ENCODE data around the gene PDIA4.

DNA sequence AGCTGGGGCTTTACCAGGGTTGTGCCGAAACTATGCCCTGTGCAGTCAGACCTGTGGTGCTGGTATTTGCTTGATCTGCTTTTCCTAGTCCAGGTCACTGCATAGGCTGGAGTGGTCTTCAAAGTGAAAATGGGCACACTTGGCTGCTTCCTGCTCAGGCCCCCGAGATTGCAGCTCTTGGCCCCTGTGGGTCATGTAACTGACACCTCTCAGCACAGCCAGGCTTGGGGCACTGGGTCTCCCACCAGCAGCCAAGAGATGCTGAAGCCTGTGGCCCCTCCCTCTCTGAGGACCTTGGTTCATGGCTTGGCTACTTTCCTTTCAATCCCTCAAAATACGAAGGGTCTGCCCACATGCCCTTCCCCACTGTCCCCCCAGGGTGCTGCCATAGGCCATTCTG is 33.7 kb downstream of the PDIA4 start:
- TF ChIP-seq, protein P1, sequence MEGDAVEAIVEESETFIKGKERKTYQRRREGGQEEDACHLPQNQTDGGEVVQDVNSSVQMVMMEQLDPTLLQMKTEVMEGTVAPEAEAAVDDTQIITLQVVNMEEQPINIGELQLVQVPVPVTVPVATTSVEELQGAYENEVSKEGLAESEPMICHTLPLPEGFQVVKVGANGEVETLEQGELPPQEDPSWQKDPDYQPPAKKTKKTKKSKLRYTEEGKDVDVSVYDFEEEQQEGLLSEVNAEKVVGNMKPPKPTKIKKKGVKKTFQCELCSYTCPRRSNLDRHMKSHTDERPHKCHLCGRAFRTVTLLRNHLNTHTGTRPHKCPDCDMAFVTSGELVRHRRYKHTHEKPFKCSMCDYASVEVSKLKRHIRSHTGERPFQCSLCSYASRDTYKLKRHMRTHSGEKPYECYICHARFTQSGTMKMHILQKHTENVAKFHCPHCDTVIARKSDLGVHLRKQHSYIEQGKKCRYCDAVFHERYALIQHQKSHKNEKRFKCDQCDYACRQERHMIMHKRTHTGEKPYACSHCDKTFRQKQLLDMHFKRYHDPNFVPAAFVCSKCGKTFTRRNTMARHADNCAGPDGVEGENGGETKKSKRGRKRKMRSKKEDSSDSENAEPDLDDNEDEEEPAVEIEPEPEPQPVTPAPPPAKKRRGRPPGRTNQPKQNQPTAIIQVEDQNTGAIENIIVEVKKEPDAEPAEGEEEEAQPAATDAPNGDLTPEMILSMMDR (IDR thresholded peaks at IDR 0.05), result no peak
- no peak for TF ChIP-seq POLR2A (IDR thresholded peaks at IDR 0.05)
- TF ChIP-seq EP300 (IDR thresholded peaks at IDR 0.05), result no peak
